H7 (cell line): ENCODE results near the gene PHACTR3. TPM values are rescaled to one million over a fixed set of nuclear protein-coding genes. Genes with fewer than 3 reads are reported as not detected.

Experiments used
- DNase-seq: peaks from one replicate; pipeline ENCODE4 v3.0.0; 2012
- H3K27me3 ChIP-seq: 2 replicates; pipeline ENCODE4 v1.6.0; 2011; ENCODE audit warnings: mild to moderate bottlenecking, low read length; ENCODE audit not compliant: control insufficient read depth, insufficient read depth
- H3K36me3 ChIP-seq: replicated peaks from 2 replicates; pipeline ENCODE4 v1.5.1; 2011; ENCODE audit warnings: low read length; ENCODE audit not compliant: control insufficient read depth, insufficient read depth
- H3K4me3 ChIP-seq: 2 replicates; pipeline ENCODE4 v1.5.1; 2011; ENCODE audit warnings: low read depth, mild to moderate bottlenecking, control low read depth, low read length, moderate library complexity; ENCODE audit not compliant: insufficient read depth
- total RNA-seq: library from RNA; depleted of rRNA; stranded (reverse); fragments of >200 nt; shearing (Covaris generic); gene quantifications from 2 replicates; pipeline ENCODE4 v1.2.3, GENCODE V29; 2014

The PHACTR3 gene
- total RNA-seq, 1 experiment from 2014 or later: 0.03 TPM

DNA sequence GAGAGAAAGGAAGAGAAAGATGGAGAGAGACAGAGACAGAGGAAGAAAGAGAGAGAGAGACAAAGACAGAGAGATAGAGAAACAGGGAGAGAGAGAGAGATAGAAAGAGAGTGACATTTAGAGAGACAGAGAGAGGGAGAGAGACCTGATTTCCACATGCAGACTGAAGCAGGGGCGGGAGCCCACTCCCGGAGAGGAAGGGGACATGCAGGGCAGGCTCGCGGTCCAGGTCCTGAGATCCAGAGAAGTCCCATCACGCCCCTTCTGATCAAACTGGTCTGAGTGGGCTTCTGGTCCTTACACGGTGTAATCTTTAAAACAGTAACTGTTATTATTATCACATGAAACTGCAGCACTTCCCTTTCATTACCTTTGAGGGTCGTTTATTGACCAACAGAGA, 62.2 kb downstream of the PHACTR3 start:
- Histone ChIP-seq H3K4me3 (no peak overlapping the region), H3K36me3 (no peaks in the 10 kb centered on the region), H3K27me3 (no peaks in the 10 kb centered on the region)
- DNase-seq: no peak

DNA sequence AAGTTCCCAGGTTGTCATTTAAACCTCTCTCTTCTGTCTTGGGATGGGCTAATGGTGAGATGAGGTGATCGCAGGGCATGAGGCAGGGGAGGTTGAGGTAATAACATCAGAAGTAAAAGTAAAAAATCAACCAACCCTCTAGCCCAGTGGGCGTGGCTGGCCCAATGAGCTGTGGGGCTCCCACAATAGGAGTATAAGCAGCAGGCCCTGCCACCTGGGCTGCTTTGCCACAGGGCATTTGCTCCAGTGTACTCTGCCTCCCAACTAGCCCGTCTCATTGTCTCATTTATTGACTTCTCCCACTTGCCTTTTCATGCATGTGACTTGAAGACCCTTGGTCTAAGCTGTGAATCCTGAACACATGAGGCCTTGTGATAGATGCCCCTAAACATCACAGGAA, 62.8 kb downstream of the PHACTR3 start:
- no peak overlapping the region for H3K4me3 ChIP-seq
- H3K27me3 ChIP-seq: no peaks in the 10 kb centered on the region
- no peak for DNase-seq
- H3K36me3 ChIP-seq: no peaks in the 10 kb centered on the region

DNA sequence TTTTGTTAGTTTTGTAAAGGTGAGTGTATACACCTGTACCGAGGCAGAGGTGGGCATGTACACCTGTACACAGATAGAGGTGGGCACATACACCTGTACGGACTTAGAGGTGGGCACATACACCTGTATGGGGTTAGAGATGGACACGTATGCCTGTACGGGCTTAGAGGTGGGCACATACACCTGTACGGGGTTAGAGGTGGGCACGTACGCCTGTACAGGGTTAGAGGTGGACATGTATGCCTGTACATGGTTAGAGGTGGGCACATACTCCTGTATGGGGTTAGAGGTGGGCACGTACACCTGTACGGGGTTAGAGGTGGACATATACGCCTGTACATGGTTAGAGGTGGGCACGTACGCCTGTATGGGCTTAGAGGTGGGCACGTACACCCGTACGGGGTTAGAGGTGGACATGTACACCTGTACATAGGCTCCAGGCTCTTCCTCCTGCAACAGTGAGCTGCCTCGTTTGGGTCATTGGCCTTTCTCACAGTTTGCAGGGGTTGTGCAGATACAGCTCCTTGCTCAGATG, 63.7 kb downstream of the PHACTR3 start:
- H3K27me3 ChIP-seq: no peaks in the 10 kb centered on the region
- DNase-seq: no peak
- no peaks in the 10 kb centered on the region for H3K36me3 ChIP-seq
- H3K4me3 ChIP-seq: no peak overlapping the region

DNA sequence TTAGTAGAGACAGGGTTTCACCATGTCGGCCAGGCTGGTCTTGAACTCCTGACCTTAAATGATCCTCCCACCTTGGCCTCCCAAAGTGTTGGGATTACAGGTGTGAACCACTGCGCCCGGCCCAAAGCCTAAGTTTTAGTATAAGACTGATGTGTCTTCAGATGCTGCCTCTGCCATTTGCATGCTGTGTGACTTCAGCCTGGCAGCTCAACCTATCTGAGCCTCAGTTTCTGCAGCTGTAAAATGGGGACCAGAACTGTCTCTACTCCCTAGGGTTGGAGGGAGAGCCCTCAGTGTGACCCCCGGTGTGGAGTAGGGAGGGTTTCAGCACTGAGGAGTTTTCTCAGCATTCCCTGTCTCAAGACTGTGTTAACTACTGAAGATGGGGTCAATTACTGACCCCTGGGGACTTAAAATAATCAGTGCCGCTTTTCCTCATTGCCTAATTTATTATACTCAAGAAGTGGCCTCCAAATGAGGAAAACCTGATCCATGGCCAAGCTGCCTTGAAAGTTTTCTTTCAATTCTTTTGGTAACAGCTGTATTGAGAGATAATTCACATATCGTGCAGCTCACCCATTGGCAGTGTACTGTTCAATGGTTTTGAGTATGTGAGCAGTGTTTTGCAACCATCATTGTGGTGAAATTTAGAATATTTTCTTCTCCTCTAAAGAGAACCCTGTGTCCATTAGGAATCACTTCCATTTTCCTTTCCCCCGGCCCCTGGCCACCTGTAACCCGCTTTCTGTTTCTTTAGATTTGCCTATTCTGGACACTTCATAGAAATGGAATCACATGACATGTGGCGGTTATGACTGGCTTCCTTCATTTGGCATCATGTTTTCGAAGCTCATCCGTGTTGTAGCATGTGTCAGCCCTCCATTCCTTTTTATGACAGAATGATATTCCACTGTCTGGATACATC, 64.8 kb downstream of the PHACTR3 start:
- DNase-seq: no peak
- H3K4me3 ChIP-seq: no peak overlapping the region
- H3K36me3 ChIP-seq: no peaks in the 10 kb centered on the region
- H3K27me3 ChIP-seq: no peaks in the 10 kb centered on the region

DNA sequence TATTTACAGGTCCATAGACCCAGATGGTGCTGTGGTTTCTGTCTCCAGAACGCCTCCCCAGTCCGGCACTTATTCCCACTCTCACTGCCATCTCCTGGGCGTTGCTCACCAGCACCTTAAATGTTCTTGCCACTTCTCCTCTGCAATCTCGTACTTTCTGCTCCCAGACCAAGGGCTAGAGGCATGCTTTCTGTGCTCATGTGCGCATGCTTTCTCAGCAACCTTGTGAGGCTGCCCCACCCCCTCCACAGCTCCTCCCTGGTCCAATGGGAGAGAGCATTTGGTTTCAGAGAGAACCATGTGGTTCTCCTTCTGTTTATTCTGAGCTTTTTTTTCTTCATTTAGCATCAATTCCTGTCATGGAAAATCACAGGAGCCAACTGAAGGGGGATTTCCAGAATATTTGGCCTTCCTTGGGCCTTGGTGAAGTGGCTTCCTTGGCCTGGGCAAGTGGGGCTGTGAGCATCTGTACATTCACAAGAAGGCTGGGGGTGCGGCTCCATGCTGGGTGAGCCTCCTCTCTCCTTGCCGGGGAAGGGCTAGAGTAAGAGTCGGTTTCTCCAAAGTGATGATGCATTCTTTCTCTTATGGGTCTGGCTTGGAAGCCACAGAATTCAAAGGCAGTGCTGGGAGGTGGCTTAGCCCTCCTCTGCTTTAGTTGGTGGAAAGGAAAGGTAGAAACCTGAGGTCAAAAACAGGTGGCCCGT, 66.6 kb downstream of the PHACTR3 start:
- H3K36me3 ChIP-seq: no peaks in the 10 kb centered on the region
- DNase-seq: no peak
- H3K4me3 ChIP-seq: no peak overlapping the region
- no peaks in the 10 kb centered on the region; the same call in 1 of the 2 replicates for H3K27me3 ChIP-seq

DNA sequence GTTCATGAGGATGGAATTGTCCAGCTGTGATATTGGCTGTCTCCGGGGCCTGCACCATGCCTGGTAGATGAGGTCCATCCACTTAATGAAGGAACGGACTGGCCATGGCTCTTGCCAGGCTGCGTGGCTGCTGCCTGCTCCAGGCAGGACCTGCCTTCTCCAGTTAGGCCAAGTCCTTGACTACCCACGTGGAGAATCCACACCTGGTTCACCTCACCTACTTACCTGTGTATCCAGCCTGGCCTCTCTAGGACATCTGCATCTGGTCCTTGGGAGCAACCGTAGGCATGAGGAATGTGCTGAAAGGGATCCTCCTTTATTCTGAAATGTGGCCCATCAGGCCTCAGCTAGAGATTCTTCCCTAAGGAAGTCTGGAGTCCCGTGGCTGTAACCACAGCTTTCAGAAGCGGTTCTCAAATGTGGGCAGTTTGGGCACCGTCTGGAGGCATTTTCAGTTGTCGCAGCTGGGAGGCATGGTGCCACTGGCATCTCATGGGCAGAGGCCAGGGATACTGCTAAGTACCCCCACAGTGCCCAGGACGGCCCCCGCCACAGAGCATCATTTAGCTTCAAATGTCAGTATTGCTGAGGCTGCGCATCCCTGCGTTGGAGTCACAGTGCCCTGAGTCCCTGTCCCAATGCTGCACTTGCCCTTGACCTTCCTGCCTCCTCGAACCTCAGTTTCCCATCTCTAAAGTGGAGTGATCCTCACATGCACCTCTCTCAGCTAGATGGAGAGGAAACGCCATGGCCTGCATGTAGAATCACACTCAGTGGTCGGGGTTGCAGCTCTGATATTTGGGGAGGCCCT, 67.5 kb downstream of the PHACTR3 start:
- no peak for DNase-seq
- no peaks in the 10 kb centered on the region; the same call in 1 of the 2 replicates for H3K27me3 ChIP-seq
- no peaks in the 10 kb centered on the region for H3K36me3 ChIP-seq
- H3K4me3 ChIP-seq: no peak overlapping the region

DNA sequence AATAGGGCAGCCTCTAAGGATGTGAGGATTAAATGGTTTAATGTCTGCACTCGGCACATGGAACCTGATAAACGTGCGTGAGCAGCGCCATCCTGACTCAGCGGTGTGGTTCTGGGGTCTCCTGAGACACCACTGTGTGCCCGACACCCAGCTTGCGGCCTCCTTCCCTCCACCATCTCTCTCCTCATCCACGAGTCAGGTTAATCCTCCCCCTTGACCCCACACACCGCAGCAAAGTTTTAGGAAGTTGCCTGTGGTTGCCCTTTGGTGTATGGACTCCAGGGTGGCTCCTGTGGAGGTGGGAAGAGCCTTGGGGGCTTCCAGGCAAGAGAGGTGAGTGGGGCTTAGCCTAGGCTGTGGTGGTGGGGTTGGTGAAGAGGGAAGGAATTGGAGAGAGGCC, 68.2 kb downstream of the PHACTR3 start:
- Histone ChIP-seq H3K36me3 (no peaks in the 10 kb centered on the region), H3K27me3 (no peaks in the 10 kb centered on the region; the same call in 1 of the 2 replicates), H3K4me3 (no peak overlapping the region)
- no peak for DNase-seq

DNA sequence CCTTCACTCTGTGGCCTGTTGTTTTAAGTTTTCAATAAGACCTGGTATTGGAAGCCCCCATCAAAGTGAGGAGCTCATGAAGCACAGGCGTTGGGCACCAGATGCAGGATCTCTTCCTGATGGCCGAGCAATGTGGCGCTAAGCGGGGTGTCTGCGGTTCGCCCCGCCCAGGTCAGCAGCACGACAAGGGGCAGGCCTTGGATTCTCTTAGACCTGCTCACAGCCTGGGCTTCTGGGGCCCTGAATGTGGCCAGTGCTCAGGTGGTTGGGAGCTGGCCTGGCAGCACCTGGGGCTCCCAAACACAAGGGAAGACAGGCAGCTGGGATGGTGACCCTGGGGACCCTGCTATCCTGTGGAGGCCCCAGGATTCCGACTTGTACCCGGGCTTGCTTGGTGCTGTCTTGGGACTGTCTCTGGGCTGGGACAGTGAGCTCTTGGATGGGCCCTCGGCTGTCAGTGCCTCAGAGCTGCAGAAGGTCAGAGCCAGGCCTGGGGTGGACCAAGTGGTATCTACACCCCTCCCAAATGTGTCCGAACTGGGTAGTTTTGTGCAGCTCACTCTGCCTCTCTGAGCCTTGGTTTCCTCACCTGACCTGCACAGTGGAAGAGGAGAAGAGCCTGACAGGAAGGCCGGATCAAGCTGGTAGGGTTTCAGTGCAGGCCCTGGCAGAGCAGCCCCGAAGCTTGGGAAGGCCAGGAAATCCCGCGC, 69.1 kb downstream of the PHACTR3 start:
- no peak for DNase-seq
- Histone ChIP-seq H3K36me3 (no peaks in the 10 kb centered on the region), H3K4me3 (no peak overlapping the region), H3K27me3 (no peaks in the 10 kb centered on the region; the same call in 1 of the 2 replicates)

DNA sequence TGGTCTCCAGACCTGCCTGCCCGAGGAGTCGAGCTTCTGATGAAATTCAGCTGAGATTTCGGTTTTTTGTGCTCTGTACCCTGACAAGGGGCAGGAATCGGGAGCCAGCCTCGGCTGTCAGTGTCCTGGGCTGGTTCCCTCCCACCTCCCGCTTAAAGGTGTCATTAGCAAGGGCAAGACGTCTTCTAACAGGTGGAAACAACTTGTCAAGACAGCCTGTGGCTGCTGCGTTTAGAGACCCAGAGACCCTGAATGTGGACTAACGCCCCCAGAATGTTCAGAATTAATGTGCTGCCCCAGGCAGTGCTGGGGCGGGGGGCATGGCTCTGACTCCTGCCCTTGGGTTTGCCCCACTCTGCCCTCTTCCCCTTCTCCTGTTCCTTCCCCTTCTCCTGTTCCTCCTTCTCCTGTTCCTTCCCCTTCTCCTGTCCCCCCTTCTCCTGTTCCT, 69.7 kb downstream of the PHACTR3 start:
- Histone ChIP-seq H3K36me3 (no peaks in the 10 kb centered on the region), H3K27me3 (no peaks in the 10 kb centered on the region; the same call in 1 of the 2 replicates), H3K4me3 (no peak overlapping the region)
- DNase-seq: no peak

DNA sequence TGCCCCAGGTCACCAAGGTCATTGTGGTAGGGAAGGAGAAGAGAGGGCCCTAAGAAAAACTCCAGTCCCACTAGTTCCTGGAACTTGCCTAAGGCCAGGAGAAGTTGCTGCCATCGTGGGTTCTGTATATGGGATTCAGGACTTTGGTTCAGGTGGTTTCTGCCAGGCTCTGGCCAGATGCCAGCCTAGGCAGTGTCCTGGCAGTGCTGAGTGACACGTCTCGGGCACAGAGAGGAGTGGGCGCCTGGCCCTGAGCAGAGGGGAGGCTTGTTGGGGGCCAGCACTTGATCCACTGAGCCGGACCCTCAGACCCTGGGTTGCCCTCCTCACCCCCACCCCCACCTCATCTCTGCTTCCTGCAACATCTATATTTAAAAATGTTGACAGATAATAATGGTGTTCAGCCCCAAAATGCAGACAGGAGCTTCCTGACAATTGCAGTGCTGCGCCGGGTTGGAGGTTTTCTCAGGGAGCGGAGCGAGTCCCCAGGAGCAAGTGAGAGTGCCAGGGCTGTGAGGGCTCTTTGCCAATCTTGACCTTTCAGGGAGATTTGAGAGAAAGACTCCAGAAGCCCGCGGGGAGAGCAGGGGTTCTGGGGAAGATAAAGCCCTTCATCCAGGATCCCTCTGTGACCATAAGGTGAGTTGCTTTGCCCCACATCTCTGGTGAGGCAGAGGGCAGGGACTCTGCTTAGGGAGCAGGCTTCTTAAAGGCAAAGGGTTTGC, 71.9 kb downstream of the PHACTR3 start:
- Histone ChIP-seq H3K4me3 (no peak overlapping the region), H3K27me3 (no peaks in the 10 kb centered on the region; the same call in 1 of the 2 replicates), H3K36me3 (no peaks in the 10 kb centered on the region)
- DNase-seq: no peak

DNA sequence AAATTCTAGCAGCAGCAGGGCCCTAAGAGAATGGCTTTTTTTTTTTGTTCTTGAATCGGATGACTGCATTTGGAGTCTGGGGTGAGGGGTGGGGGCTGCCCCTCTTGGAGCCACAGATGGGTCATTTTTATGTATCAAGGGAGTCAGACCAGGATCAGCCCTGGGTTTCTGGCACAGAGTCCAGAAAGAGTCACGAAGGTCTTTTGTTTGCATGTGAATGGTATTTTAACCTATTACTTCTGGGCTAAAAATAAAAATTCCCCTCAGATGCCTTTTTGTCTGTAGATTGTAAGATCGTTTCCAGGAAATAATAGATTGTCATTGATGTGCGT, 72.5 kb downstream of the PHACTR3 start:
- Histone ChIP-seq H3K27me3 (no peaks in the 10 kb centered on the region; the same call in 1 of the 2 replicates), H3K36me3 (no peaks in the 10 kb centered on the region), H3K4me3 (no peak overlapping the region)
- DNase-seq: no peak

DNA sequence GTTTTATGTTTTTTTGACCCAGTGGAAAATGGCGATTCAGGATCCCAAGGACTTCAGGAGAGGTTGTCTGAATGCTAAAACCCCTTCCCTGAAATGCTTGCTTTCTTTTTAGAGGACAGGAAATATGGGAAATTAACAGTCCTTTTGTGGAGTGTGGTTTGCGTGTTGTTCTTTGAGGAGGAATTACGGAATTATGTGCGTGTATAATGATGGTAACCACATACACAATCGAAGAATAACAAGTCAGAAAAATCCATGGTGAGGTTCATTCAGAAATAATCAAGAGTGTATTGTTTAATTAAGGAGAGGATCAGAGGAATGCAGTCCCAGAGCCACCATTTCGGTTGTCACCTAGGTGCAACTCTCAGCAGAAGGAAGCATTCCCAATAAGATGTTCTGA, 73.2 kb downstream of the PHACTR3 start:
- Histone ChIP-seq H3K4me3 (no peak overlapping the region), H3K27me3 (no peaks in the 10 kb centered on the region; the same call in 1 of the 2 replicates), H3K36me3 (no peaks in the 10 kb centered on the region)
- no peak for DNase-seq

DNA sequence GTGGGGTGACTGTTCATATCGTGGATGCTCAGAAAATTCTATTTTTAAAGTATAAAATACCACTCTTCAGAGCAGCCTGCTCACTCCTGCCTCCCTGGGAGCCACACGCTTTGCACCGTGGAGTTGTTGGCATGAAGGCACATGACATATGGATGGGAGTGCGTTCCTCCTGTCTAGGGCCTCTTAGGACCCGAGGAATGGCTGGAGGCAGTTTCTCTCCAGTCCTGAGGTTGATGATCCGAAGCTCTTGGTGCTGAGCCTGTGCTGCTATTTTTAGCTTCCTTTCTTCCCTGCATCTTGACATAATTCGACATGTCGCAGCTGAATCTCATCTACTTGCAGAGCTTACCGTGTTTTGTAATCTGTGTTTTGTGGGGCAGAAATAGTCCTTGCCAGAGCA, 73.9 kb downstream of the PHACTR3 start:
- Histone ChIP-seq H3K4me3 (no peak overlapping the region), H3K36me3 (no peaks in the 10 kb centered on the region), H3K27me3 (no peaks in the 10 kb centered on the region; the same call in 1 of the 2 replicates)
- DNase-seq: no peak
